HepG2 (cell line): ENCODE data around the gene RMI1. TPM values are rescaled to one million over a fixed set of nuclear protein-coding genes. Genes with fewer than 3 reads are reported as not detected.
A peak's percentile ranks its signal among the peaks of the same experiment; 100 is the strongest.

ENCODE experiments used
- ATAC-seq: fragments of 200-7000 bp; cut with Tn5 transposase; 3 replicates; pipeline ENCODE4 v1.9.1; 2020; ENCODE audit warnings: mild to moderate bottlenecking, moderate library complexity
- BruUV-seq: library from RNA; stranded (reverse); fragments of 400-500 nt; replicated peaks from 2 replicates; lab custom pipeline; 2021; lab: Mats Ljungman, UMichigan
- CTCF ChIA-PET: fragments of 300-600 bp; formaldehyde crosslinking; extraction: SDS; loops from one replicate; lab custom pipeline; 2021; ENCODE audit warnings: low total read pairs, inconsistent platforms, low intra/inter-chr PET ratio; lab: Yijun Ruan, JAX
- POLR2A ChIA-PET: fragments of 350-600 bp; sonication (Branson Sonifier 250); formaldehyde crosslinking; loops from one replicate; lab custom pipeline; 2020; ENCODE audit warnings: antibody characterized with exemption, inconsistent platforms; lab: Yijun Ruan, JAX
- DNase-seq: peaks from one replicate; pipeline ENCODE4 v3.0.0-alpha.2; 2015; ENCODE audit warnings: low spot score
- FAIRE-seq: peaks from 3 replicates; lab custom pipeline; 2011; peaks lifted over from hg19 to GRCh38; lab: Jason Lieb, UNC
- H2AFZ ChIP-seq: one replicate; pipeline ENCODE4 v1.6.1; 2011; ENCODE audit warnings: low read length, inconsistent platforms
- H3K27ac ChIP-seq: fragments of 300-600 bp; 3 replicates; pipeline ENCODE4 v1.8.0; 2011; ENCODE audit warnings: mixed run types, mild to moderate bottlenecking, mixed read lengths, low read length, inconsistent platforms; ENCODE audit not compliant: insufficient read depth; ENCODE audit errors: extremely low read length
- H3K27me3 ChIP-seq, 2 experiments: fragments of 200-600 bp in 1 of 2; 2 replicates in 1 of 2; 3 replicates in 1 of 2; pipeline versions ENCODE4 v1.6.0 to v1.8.0; 2011; ENCODE audit warnings: low read length in 2 of 2, mild to moderate bottlenecking in 2 of 2, moderate library complexity in 2 of 2, inconsistent platforms in 1 of 2; ENCODE audit not compliant: insufficient read depth in 2 of 2, control insufficient read depth in 1 of 2
- H3K36me3 ChIP-seq, 2 experiments: fragments of 200-600 bp in 1 of 2; replicated peaks in 1 of 2; 2 replicates in 1 of 2; 3 replicates in 1 of 2; pipeline versions ENCODE4 v1.5.1 to v1.8.0; 2011; ENCODE audit warnings: low read length in 2 of 2, inconsistent platforms in 1 of 2; ENCODE audit not compliant: insufficient read depth in 2 of 2, control insufficient read depth in 1 of 2
- H3K4me1 ChIP-seq: 2 replicates; pipeline ENCODE4 v1.5.1; 2012; ENCODE audit warnings: low read length, inconsistent platforms; ENCODE audit not compliant: insufficient read depth
- H3K4me2 ChIP-seq: 2 replicates; pipeline ENCODE4 v1.6.0; 2011; ENCODE audit warnings: low read depth, low read length, inconsistent platforms
- H3K4me3 ChIP-seq, 3 experiments: fragments of 200-600 bp in 1 of 3; sonication (generic), shearing (Covaris generic) in 1 of 3; replicated peaks in 1 of 3; 2 replicates each; pipeline ENCODE4 v1.5.1; 2011 to 2016; ENCODE audit warnings: low read length in 3 of 3, inconsistent platforms in 2 of 3, low read depth in 2 of 3, mild to moderate bottlenecking in 2 of 3, control low read depth in 1 of 3, mixed read lengths in 1 of 3; ENCODE audit not compliant: insufficient read depth in 1 of 3
- H3K79me2 ChIP-seq: one replicate; pipeline ENCODE4 v1.6.1; 2011; ENCODE audit warnings: low read length, inconsistent platforms; ENCODE audit not compliant: insufficient read depth
- H3K9ac ChIP-seq: 2 replicates; pipeline ENCODE4 v1.6.0; 2011; ENCODE audit warnings: mild to moderate bottlenecking, low read depth, low read length, inconsistent platforms; ENCODE audit not compliant: insufficient read depth
- H3K9me3 ChIP-seq: 2 replicates; pipeline ENCODE4 v1.5.1; 2012; ENCODE audit warnings: mild to moderate bottlenecking, low read length
- H4K20me1 ChIP-seq: 2 replicates; pipeline ENCODE4 v1.6.0; 2011; ENCODE audit warnings: inconsistent platforms, mild to moderate bottlenecking, low read length, moderate library complexity; ENCODE audit not compliant: insufficient read depth
- AGO2 ChIP-seq: fragments of 200-400 bp; formaldehyde crosslinking; optimal IDR thresholded peaks from 2 replicates; pipeline ENCODE3; 2017; ENCODE audit warnings: mild to moderate bottlenecking, low read depth, low read length, moderate library complexity
- CHD4 ChIP-seq: fragments of 200-600 bp; sonication (generic); IDR thresholded peaks from 2 replicates; pipeline ENCODE4 v1.7.0; 2017; ENCODE audit warnings: mild to moderate bottlenecking, low read length, borderline replicate concordance
- FOXO4 ChIP-seq: sonication (generic); formaldehyde crosslinking; conservative IDR thresholded peaks from 2 replicates; pipeline ENCODE4 v1.8.1; 2023; ENCODE audit warnings: missing genetic modification reagents
- HNF4G ChIP-seq, 2 experiments: sonication (generic) in 1 of 2; formaldehyde crosslinking in 1 of 2; IDR thresholded peaks; 2 replicates each; pipeline versions ENCODE4 v1.4.0 to v1.6.1; 2011 to 2020; ENCODE audit warnings: borderline replicate concordance in 2 of 2, low read depth in 2 of 2, mild to moderate bottlenecking in 2 of 2, low read length in 1 of 2, missing genetic modification reagents in 1 of 2, moderate library complexity in 1 of 2
- IRF2 ChIP-seq: IDR thresholded peaks from 2 replicates; pipeline ENCODE4 v1.6.1; 2018; ENCODE audit warnings: missing genetic modification reagents, missing compliant biosample characterization
- KLF11 ChIP-seq: IDR thresholded peaks from 2 replicates; pipeline ENCODE4 v1.6.1; 2016; ENCODE audit warnings: missing compliant biosample characterization
- KLF16 ChIP-seq, 2 experiments: sonication (generic) in 1 of 2; formaldehyde crosslinking in 1 of 2; IDR thresholded peaks; 2 replicates each; pipeline versions ENCODE4 v1.6.1 to v1.8.0; 2016 to 2023; ENCODE audit warnings: missing genetic modification reagents in 2 of 2, missing compliant biosample characterization in 1 of 2
- MIXL1 ChIP-seq: IDR thresholded peaks from 2 replicates; pipeline ENCODE4 v1.6.1; 2016
- MTA1 ChIP-seq: sonication (generic); formaldehyde crosslinking; IDR thresholded peaks from 2 replicates; pipeline ENCODE4 v1.4.0; 2020; ENCODE audit warnings: missing genetic modification reagents, mild to moderate bottlenecking, borderline replicate concordance
- POLR2AphosphoS2 ChIP-seq: IDR thresholded peaks from 2 replicates; pipeline ENCODE4 v1.6.1; 2011; ENCODE audit warnings: low read depth, low read length, improper control_type of control experiment
- POLR2AphosphoS5 ChIP-seq: IDR thresholded peaks from 2 replicates; pipeline ENCODE4 v1.6.1; 2012; ENCODE audit warnings: low read depth, low read length
- ZNF451 ChIP-seq: sonication (generic); formaldehyde crosslinking; IDR thresholded peaks from 2 replicates; pipeline ENCODE4 v1.5.0; 2020; ENCODE audit warnings: mild to moderate bottlenecking, missing genetic modification reagents
- WGBS: methylation state at CpG from one replicate; pipeline ENCODE4 v1.1.6; 2017; ENCODE audit warnings: low lambda C conversion rate; 5-methylcytosine and 5-hydroxymethylcytosine counted together
- in situ Hi-C: cut with HindIII; loops from 2 replicates; pipeline ENCODE4 v1.10.0; 2017; ENCODE audit warnings: low pct_unique_long_range_greater_than_20kb; ENCODE audit not compliant: extremely low pct_ligation_motif_present
- intact Hi-C: fragments of 100-400 bp; cut with micrococcal nuclease; formaldehyde crosslinking; loops from one replicate; pipeline ENCODE4 v1.10.0; 2022; ENCODE audit not compliant: unreplicated experiment
- polyA plus RNA-seq, 8 experiments: library from polyadenylated mRNA; depleted of rRNA in 3 of 8; stranded (reverse) in 7 of 8; unstranded in 1 of 8; fragments of >200 nt; fragmentation: Illumina TruSeq in 4 of 8; extraction: Trizol in 4 of 8; gene quantifications; 2 replicates each; pipeline versions ENCODE4 v1.2.1 to v1.2.3, GENCODE V29; 2011 to 2016; ENCODE audit warnings: low read depth in 4 of 8, missing spikeins in 1 of 8, mixed read lengths in 1 of 8; ENCODE audit not compliant: insufficient read depth in 1 of 8
- total RNA-seq, 5 experiments: library from RNA; depleted of rRNA; stranded (reverse); fragments of >200 nt; fragmentation: Illumina TruSeq; extraction: Trizol; gene quantifications; 2 replicates each; pipeline ENCODE4 v1.2.3, GENCODE V29; 2016; ENCODE audit warnings: low read depth in 1 of 5

RMI1 gene
- total and polyA plus RNA-seq, 2 of the 13 experiments (the other 11 are each of a cell fraction or from before 2014, with no cell fraction given): 0.54 to 3.7 TPM

GRCh38 chr9:83964973-83965349 lies 15.6 kb upstream of the RMI1 start:
- Histone ChIP-seq H3K9me3 (no peaks in the 10 kb centered on the region), H3K4me3 (no peak overlapping the region), H3K4me2 (no peak overlapping the region), H3K27ac (no peak overlapping the region), H4K20me1 (peaks cover 11% of the 10 kb centered on the region), H3K79me2 (no peaks in the 10 kb centered on the region), H3K36me3 (peaks cover 3 to 17% of the 10 kb centered on the region in 2 experiments; a peak in 3 of 5 replicates), H3K4me1 (peaks cover 15% of the 10 kb centered on the region), H3K9ac (no peak overlapping the region), H3K27me3 (no peaks in the 10 kb centered on the region), H2AFZ (no peak overlapping the region)
- intact Hi-C loops (no loop called here), in situ Hi-C loops (no loop called here)
- no peak for FAIRE-seq
- no peak for DNase-seq
- no peak for TF ChIP-seq FOXO4
- TF ChIP-seq POLR2AphosphoS5: peak; percentile 28
- peak; percentile 86; the same call in 1 of the 2 replicates for TF ChIP-seq POLR2AphosphoS2
- CTCF ChIA-PET: no interaction called here
- 43% methylated on average over 2 of the region's 2 CpGs for WGBS
- BruUV-seq: no TSS peak
- POLR2A ChIA-PET: interaction anchor here (1.2 to 2.1 kb wide), 2 partner anchors 9 to 15 kb away, joined by 7 to 20 read pairs; partner anchors contain the start of genes HNRNPK and RMI1
- ATAC-seq: peak; percentile 28

- 72% methylated on average over 11 of the region's 11 CpGs for WGBS
- intact Hi-C loops: no loop called here
- H3K27ac ChIP-seq: peak overlapping the region; percentile 17
- TF ChIP-seq ZNF451 (CRISPR knock-in tag) (no peak), KLF16 (CRISPR knock-in tag; IDR thresholded peaks at IDR 0.05) (0 out of 4 replicates have a peak, but pooled peaks of 1 of the 2 experiments have one; percentile 32), MIXL1 (CRISPR knock-in tag) (0 out of 2 replicates have a peak, but pooled peaks have one; percentile 10), MTA1 (no peak), AGO2 (peak; percentile 73), CHD4 (no peak), POLR2AphosphoS2 (peak; percentile 79; the same call in 1 of the 2 replicates), IRF2 (no peak), KLF11 (CRISPR knock-in tag) (no peak), HNF4G (IDR thresholded peaks at IDR 0.05; ENCODE audit: borderline replicate concordance, low read depth, low read length) (no peak), HNF4G (CRISPR knock-in tag; IDR thresholded peaks at IDR 0.05; ENCODE audit: borderline replicate concordance, low read depth) (no peak)
Observed at GRCh38 chr9:83965350-83966208, 15.0 kb upstream of the RMI1 start.

More at GRCh38 chr9:83965350-83966208, 15.0 kb upstream of the RMI1 start:
- ChIA-PET CTCF (no interaction called here), POLR2A (interaction anchor here (1.2 to 2.1 kb wide), 2 partner anchors 9 to 15 kb away, joined by 7 to 20 read pairs; partner anchors contain the start of genes HNRNPK and RMI1)
- no peak overlapping the region for H2AFZ ChIP-seq
- ATAC-seq (peak; percentile 39), FAIRE-seq (no peak), DNase-seq (peak; percentile 73)
- peaks cover 9% of the 10 kb centered on the region for H3K4me1 ChIP-seq
- in situ Hi-C loops: no loop called here
- H3K4me2 ChIP-seq: no peak overlapping the region
- no peaks in the 10 kb centered on the region for H3K27me3 ChIP-seq
- no TSS peak for BruUV-seq
- H3K9ac ChIP-seq: no peak overlapping the region
- H3K36me3 ChIP-seq: peaks cover 3 to 23% of the 10 kb centered on the region in 2 experiments; a peak in 3 of 5 replicates
- H4K20me1 ChIP-seq: peaks cover 11% of the 10 kb centered on the region
- no peaks in the 10 kb centered on the region for H3K9me3 ChIP-seq
- no peak overlapping the region for H3K4me3 ChIP-seq
- no peaks in the 10 kb centered on the region for H3K79me2 ChIP-seq
